Kidney capillary endothelial cell (primary cell): ENCODE data around the gene THBD.

Source experiments
- DNase-seq: peaks from one replicate; pipeline ENCODE4 v3.0.0-alpha.2; 2018; ENCODE audit warnings: low spot score

The THBD gene

GRCh38 chr20:23061734-23062561 lies 12.5 kb upstream of the THBD start:
- DNase-seq, result peak; percentile 87

GRCh38 chr20:23061262-23061661 lies 11.8 kb upstream of the THBD start:
- no peak for DNase-seq

GRCh38 chr20:23060629-23061028 lies 11.2 kb upstream of the THBD start:
- no peak for DNase-seq

- no peak for DNase-seq
These were observed 10.4 kb upstream of the THBD start for GRCh38 chr20:23059846-23060245.

- no peak for DNase-seq
These were observed 9.5 kb upstream of the THBD start for GRCh38 chr20:23059001-23059400.

GRCh38 chr20:23058240-23058639 lies 8.8 kb upstream of the THBD start:
- DNase-seq, result no peak

- DNase-seq, result no peak
These were observed 3.4 kb upstream of the THBD start for GRCh38 chr20:23052904-23053303.

- peak; percentile 94 for DNase-seq
These were observed 1.6 kb upstream of the THBD start for GRCh38 chr20:23050847-23051627.

- peak; percentile 64 for DNase-seq
These were observed 785 bp upstream of the THBD start for GRCh38 chr20:23050076-23050838.

GRCh38 chr20:23048283-23049200 lies 930 bp downstream of the THBD start:
- peak; percentile 74 for DNase-seq

GRCh38 chr20:23047738-23048214 lies 1.7 kb downstream of the THBD start:
- peak; percentile 26 for DNase-seq

GRCh38 chr20:23047001-23047737 lies 2.3 kb downstream of the THBD start:
- no peak for DNase-seq

GRCh38 chr20:23046431-23046830 lies 3.0 kb downstream of the THBD start:
- DNase-seq, result no peak

- no peak for DNase-seq
These were observed 6.1 kb downstream of the THBD start for GRCh38 chr20:23043376-23043775.

- no peak for DNase-seq
These were observed 7.2 kb downstream of the THBD start for GRCh38 chr20:23042270-23042669.

GRCh38 chr20:23039885-23040508 lies 9.5 kb downstream of the THBD start:
- no peak for DNase-seq

- DNase-seq, result no peak
These were observed 10.2 kb downstream of the THBD start for GRCh38 chr20:23039136-23039875.

GRCh38 chr20:23037017-23037481 lies 12.4 kb downstream of the THBD start:
- DNase-seq, result no peak

- DNase-seq, result no peak
These were observed 13.1 kb downstream of the THBD start for GRCh38 chr20:23036371-23036770.
